GM19193 (cell line): ENCODE data around the gene ITPRIPL2.

Experiments used
- POLR2A ChIP-seq: IDR thresholded peaks from 4 replicates; pipeline ENCODE4 v1.6.1; 2011; ENCODE audit not compliant: insufficient read depth, insufficient read length; ENCODE audit errors: extremely low read depth

ITPRIPL2 gene

DNA sequence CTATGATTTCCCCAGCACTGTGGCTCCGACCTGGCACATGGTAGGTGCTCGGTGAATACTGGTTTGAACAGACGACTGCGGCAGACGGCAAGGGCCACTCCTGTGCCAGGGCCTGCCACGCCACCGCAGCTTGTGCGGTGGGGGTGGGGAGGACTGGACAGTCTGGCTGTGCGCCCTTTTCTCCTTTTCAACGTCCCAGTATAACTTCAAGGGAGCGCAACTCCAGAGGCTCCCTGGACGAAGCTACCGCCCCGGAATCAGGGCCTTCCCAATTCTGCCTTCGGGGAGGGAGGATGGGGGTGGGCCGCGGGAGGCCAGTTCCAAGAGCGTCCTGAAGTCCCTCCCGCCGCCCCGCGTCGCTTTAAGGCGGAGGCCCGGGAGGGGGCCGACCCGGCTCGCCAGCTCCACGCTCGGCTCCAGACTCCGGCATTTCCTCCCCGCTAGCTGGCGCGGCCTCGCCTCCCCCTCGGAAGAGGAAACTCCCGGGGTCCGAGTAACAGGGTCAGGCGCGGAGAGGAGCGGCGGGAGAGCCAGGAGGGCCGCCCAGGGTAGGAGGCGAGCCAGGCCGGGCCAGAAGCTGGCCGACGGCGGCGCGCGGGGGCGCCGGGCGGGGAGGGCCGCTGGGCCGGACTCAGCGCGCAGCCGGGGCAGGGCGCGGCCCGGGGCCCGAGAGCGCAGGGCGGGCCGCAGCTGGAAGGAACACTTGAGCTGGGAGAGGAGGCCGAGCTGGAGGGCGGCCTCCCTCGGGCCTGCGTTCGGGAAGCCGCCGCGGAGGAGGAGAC lies at the start of gene ITPRIPL2:
Gene ITPRIPL2 (plus strand): TSS at position 388 of the 782 bp plus-strand sequence. CDS start 498 bp downstream, outside the sequence.
- no peak for TF ChIP-seq POLR2A

DNA sequence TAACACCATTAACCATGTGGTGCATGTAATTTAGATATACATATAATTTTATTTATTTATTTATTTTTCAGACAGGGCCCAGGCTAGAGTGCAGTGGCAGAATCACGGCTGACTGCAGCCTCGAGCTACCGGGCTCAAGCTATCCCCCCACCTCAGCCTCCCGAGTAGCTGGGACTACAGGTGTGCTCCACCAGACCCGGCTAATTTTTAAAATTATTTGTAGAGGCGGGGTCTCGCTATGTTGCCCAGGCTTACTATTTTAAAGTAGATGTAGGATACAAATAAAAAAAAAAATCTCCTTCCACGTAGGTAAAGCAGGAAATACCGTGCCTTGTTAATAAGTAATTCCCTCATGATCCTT lies 46.8 kb upstream of the ITPRIPL2 start:
- no peak for TF ChIP-seq POLR2A

DNA sequence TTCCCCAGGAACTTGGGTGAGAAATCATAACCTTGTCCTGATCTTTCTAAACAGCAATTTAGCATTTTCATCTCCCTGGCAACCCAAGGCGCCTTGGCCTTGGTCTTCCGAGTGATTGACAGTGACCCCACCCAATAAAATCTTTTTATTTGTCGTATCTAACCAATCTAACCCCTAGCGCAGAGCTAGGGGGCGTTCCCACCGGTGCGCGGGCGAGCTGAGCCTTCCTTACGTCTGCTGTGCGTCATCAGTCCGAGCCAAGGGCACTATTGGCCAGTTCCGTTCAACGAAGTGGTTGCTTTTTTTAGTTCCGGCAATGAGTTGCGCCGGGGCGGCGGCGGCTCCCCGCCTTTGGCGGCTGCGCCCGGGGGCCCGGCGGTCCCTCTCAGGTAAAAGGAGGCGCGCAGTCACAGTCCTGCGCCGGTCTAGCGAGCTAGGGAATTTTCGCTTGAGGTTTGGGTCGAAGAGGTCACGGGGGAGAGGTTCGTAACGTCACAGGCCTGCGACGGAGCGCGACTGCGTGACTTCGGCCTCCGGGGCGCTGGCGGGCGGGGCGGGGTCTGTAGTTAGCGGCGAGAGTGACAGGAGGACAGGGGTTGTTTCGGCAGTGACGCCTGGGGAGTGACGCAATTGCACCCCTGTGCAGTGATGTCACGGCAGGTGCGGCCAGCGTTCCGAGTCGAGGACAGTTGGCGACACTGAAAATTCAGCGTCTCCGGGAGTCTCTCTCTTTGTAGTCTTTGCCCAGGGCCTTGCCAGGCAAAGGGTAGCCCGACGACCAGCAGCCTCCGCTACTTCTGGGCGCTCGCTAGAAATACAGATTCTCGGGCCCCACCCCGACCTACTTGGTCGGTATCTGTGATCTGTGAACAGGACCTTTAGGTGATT lies 46.2 kb upstream of the ITPRIPL2 start, which contains the start of gene COQ7:
Gene COQ7 (plus strand): TSS at position 266 of the 888 bp plus-strand sequence. CDS start 51 bp downstream, at position 317.
- peak; percentile 72 for TF ChIP-seq POLR2A

DNA sequence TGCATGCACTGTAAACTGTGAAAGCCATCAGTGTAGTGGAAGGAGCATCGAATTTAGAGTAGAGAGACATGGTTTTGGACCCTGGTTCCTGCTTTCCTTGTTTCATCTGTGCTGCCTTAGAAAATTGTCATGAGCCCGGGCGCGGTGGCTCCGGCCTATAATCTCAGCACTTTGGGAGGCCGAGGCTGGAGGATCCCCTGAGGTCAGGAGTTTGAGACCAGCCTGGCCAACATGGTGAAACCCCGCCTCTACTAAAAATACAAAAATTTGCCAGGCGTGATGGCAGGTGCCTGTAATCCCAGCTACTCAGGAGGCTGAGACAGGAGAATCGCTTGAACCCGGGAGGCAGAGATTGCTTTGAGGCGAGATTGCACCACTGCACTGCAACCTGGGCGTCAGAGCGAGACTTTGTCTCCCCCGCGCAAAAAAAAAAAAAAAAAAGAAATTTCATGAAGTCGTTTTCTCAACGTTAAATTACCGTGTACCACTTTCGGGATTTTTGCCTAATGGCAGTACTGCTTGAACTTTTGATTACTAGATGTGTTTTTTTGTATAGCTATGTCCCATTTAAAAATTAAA lies 45.4 kb upstream of the ITPRIPL2 start:
- TF ChIP-seq POLR2A: no peak

DNA sequence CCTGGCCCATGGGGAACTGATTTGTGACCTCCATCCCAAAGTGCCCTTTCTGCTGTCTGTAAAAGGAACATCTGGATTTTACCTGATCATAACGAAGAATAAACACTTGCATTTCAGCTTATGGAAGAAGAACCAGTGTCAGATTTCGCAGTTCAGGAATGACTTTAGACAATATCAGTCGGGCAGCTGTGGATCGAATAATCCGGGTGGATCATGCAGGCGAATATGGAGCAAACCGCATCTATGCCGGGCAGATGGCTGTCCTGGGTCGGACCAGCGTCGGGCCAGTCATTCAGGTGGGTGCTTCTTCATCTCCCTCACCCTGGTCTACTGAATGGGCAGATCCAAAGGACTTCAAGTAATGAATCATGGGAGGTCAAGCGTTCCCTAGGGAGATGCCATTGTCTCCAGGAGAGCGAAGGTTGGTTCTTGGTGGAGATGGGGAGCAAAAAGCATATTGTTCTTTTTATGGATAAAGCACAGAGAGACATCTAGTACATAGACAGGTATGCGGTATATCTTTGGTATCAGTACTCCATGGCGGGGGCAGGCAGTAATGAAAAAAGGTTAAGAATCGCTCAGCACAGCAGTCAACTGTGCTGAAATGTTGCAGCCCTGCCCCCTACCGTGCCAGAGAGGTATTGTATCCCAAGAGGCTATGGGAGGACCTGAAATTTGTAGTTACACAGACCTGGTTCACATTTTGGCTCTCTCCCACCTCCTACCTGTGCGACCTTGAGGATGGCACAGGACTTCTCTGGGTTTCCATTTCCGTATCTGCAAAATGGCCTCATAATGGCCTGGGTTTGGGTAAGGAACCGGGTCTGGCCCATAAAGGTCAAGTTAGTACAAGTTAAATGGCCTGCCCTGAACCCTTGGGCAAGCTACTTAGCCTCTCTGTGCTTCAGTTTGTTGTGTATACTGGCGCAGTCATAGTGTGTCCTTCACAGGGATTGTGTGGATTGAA lies 41.7 kb upstream of the ITPRIPL2 start:
- TF ChIP-seq POLR2A: no peak

DNA sequence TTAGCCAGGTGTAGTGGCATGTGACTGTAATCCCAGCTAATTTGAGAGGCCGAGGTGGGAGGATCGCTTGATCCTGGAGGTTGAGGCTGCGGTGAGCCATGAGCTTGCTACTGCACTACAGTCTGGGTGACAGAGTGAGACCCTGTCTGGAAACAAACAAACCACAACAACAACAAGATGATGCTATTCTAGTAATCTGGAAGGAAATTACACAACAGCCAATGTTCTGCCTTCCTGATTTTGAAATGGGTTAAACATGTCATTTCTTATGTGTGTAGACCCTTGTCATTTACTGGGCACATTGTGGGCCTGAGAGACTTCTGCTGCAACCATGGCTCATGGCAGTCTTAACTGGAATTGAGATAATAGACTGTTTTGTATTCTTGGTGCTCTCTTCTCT lies 40.4 kb upstream of the ITPRIPL2 start:
- no peak for TF ChIP-seq POLR2A

DNA sequence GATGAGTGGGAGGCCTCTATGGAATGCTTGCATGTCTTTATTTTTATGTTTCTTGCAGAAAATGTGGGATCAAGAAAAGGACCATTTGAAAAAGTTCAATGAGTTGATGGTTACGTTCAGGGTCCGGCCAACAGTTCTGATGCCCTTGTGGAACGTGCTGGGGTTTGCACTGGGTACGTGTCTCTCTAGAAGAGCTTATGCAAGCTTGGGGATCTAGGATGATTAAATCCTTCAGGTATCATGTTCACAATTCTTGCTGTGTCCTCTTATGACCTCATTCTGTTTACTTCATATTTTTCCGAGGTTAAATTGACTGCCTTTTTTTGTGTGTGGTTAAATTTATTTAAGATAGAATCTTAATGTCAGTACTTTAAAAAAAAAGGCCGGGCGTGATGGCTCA lies 39.9 kb upstream of the ITPRIPL2 start:
- no peak for TF ChIP-seq POLR2A

DNA sequence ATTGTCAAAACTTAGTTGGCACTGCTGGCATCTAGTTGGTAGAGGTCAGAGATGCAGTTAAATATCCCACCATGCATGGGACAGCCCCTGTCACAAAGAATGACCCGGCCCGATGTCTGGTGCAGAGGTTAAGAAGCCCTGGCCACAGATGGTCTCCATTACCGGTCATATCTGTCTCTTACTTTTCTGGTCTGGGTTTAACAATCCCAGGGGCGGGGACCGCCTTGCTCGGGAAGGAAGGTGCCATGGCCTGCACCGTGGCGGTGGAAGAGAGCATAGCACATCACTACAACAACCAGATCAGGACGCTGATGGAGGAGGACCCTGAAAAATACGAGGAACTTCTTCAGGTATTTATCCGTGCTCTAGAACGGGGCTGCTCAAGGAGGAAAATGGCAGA lies 38.3 kb upstream of the ITPRIPL2 start:
- no peak for TF ChIP-seq POLR2A

DNA sequence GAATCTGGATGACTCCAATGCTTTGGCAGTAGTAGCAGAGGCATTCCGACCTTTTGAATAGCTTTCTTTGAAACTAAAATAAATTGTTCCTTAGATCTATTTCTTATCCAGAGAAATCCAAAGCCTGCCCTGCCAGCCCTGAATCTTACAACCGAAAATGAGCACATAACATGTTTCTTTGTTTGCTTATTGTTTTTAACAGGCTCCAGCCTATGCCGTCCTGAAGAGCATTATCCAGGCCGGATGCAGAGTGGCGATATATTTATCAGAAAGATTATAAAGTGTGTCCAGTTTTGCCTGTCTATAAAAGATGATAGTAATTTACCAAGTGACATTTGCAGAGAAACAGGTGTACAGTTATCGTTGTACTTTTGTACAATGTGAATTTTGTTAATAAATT lies 35.9 kb upstream of the ITPRIPL2 start:
- no peak for TF ChIP-seq POLR2A

DNA sequence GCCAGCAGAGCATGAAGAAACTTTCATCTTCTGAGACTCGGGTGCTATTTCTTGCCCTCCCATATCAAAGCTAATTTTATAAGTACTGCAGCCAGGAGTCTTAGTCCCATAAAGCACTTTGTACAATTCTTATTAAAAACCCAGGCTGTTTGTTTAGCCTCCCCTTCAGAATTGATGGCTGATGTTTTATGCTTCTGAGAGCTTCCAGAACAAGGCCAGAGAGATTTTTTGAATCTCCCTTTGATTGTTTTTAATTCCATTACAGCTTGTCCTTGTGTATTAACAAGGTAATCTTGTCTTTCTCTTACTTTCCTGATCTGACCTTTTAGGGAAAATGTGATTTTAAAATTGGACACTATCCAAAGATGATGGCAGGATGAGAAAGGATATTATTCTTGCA lies 30.1 kb upstream of the ITPRIPL2 start:
- no peak for TF ChIP-seq POLR2A

DNA sequence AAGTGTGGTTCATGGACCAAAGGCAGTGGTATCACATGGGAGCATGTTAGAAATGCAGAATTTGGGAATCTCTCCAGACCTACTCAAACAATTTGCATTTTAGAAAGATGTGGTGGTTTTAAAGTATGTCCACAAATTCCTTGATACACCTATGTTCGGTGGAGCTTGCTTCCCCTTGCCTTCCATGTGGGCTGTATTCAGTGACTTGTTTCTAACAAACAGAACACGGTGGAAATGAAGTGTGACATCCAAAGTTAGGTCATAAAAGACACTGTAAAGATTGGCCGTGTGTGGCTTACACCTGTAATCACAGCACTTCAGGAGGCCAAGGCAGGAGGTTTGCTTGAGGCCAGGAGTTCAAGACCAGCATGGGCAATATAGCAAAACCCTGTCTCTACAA lies 29.6 kb upstream of the ITPRIPL2 start:
- TF ChIP-seq POLR2A: no peak

DNA sequence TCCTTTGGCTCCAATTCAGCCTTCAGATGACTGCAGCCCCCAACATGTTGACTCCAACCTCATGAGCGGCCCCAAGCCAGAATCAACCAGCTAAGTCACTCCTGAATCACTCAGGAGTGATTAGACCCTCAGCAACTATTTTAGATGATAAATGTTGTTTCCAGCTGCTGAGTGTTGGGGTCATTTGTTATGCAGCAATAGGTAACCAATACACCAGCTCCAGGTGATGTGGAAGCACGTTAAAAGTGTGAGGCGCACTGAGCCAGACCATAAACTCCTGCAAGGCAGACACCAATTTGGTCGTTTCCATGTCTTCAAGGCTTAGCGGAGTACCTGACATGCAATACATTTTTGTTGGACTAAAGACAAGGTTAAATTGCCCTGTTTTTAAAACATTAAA lies 28.9 kb upstream of the ITPRIPL2 start:
- no peak for TF ChIP-seq POLR2A

DNA sequence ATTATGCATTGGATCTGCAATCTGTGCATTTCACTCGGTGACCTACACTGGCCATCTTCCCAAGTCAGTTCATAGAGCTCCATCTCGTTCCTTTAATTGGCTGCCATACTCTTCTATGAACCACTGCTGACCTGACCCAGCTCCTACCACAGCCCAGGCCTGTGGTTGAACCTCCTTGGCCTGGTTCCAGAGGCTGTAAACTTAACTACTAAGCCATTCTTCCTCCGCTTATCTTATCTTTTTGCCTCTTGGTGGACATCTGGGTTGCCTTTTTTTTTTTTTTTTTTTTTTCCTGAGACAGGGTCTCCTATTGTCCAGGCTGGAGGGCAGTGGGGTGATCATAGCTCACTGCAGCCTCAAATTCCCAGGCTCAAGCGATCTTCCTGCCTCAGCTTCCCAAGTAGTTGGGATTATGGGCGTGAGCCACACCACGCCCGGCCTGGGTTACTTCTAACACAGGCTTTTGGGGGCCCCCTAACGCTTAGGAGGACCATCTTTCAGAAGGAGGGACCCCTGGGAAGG lies 28.0 kb upstream of the ITPRIPL2 start:
- TF ChIP-seq POLR2A: no peak
